Tibial artery (tissue), 4 donors: ENCODE results near the gene CBL.

Source experiments
- DNase-seq, 2 donors: peaks; one replicate each; pipeline ENCODE4 v3.0.0-alpha.2; 2019
- H3K27ac ChIP-seq, 2 donors: fragments of 200-600 bp; sonication (generic) in 1 of 2; 1 replicate in 1 of 2; 2 replicates in 1 of 2; pipeline ENCODE4 v1.5.1; 2018 to 2019; ENCODE audit warnings: mild to moderate bottlenecking in 1 of 2
- H3K27me3 ChIP-seq, 2 donors: fragments of 200-600 bp; sonication (generic) in 1 of 2; one replicate each; pipeline versions ENCODE4 v1.5.1 to v1.6.0; 2016 to 2019
- H3K36me3 ChIP-seq, 3 donors: fragments of 200-600 bp; sonication (generic) in 2 of 3; one replicate each; pipeline ENCODE4 v1.5.1; 2016 to 2019; ENCODE audit warnings: mild to moderate bottlenecking in 2 of 3
- H3K4me1 ChIP-seq, 4 donors: fragments of 200-600 bp; sonication (generic) in 2 of 4; 1 replicate in 3 of 4; 2 replicates in 1 of 4; pipeline ENCODE4 v1.5.1; 2016 to 2019
- H3K4me3 ChIP-seq, 2 donors: fragments of 200-600 bp; sonication (generic) in 1 of 2; 1 replicate in 1 of 2; 2 replicates in 1 of 2; pipeline ENCODE4 v1.5.1; 2018 to 2019; ENCODE audit warnings: mild to moderate bottlenecking in 2 of 2
- H3K9me3 ChIP-seq, 3 donors: fragments of 200-600 bp; sonication (generic) in 1 of 3; one replicate each; pipeline ENCODE4 v1.5.1; 2016 to 2019
- intact Hi-C: fragments of 100-400 bp; cut with DNase I; formaldehyde crosslinking; loops from one replicate; pipeline ENCODE4 v1.15.0; 2023; ENCODE audit warnings: low total_unique reads
- TF ChIP-seq, protein P1 (sequence below), 2 experiments: fragments of 200-600 bp in 1 of 2; fragments of 450-650 bp in 1 of 2; IDR thresholded peaks; one replicate each; pipeline ENCODE4 v1.5.1; 2017 to 2019; ENCODE audit warnings: antibody characterized with exemption in 2 of 2, mild to moderate bottlenecking in 1 of 2, moderate library complexity in 1 of 2

The CBL gene

DNA sequence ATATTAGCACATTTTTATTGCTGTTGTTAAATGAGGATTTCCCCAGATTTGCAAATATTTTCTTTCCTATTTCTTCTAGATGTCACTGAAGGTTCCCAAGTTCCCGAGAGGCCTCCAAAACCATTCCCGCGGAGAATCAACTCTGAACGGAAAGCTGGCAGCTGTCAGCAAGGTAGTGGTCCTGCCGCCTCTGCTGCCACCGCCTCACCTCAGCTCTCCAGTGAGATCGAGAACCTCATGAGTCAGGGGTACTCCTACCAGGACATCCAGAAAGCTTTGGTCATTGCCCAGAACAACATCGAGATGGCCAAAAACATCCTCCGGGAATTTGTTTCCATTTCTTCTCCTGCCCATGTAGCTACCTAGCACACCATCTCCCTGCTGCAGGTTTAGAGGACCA lies 93.3 kb downstream of the CBL start:
- peaks cover 16 to 77% (median 63%) of the 10 kb centered on the region in 3 donors for H3K36me3 ChIP-seq
- H3K9me3 ChIP-seq = no peaks in the 10 kb centered on the region
- TF ChIP-seq, protein P1, sequence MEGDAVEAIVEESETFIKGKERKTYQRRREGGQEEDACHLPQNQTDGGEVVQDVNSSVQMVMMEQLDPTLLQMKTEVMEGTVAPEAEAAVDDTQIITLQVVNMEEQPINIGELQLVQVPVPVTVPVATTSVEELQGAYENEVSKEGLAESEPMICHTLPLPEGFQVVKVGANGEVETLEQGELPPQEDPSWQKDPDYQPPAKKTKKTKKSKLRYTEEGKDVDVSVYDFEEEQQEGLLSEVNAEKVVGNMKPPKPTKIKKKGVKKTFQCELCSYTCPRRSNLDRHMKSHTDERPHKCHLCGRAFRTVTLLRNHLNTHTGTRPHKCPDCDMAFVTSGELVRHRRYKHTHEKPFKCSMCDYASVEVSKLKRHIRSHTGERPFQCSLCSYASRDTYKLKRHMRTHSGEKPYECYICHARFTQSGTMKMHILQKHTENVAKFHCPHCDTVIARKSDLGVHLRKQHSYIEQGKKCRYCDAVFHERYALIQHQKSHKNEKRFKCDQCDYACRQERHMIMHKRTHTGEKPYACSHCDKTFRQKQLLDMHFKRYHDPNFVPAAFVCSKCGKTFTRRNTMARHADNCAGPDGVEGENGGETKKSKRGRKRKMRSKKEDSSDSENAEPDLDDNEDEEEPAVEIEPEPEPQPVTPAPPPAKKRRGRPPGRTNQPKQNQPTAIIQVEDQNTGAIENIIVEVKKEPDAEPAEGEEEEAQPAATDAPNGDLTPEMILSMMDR (IDR thresholded peaks at IDR 0.05) = no peak
- no peak for DNase-seq
- no peak overlapping the region for H3K4me3 ChIP-seq
- intact Hi-C loops = no loop called here
- peak overlapping the region in 1 of 2 donors; percentile 4 for H3K27ac ChIP-seq
- no peaks in the 10 kb centered on the region for H3K27me3 ChIP-seq
- peaks cover 0 to 23% (median 13%) of the 10 kb centered on the region in 4 donors for H3K4me1 ChIP-seq

DNA sequence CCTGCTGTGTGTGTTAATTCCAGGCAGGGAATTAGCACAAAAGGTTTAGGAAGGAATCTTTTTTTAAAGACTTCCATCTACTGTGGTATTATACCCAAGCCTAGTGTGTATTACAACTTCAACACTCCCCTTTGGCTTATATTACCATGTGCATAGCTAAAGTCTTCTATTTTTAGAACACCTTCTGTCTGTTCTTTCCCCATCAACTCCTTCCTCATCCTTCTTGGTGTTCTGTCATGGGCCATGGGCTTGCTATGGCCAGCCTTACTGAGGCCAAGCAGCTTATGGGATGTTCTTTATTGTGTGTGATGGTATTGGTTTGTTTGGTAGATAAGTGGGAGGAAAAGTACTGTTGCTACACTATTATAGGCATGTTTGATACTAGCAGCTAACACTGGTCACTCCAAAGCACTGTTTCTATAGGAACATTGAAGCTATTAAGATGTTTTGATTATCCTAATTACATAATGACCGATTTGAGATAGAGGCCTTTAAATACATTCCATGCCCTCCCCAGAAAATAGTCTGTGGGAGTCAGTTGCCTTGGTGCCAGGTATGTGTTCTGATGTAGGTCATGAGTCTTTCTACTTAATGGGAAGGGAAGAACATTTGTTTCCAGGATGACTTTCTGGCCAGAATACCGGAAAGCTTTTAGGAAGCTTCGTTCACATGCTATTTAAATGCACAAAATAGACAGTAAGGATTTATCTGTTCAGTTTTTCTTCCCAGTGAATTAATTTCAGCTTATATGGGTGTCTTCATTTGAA lies 94.2 kb downstream of the CBL start:
- no peak for DNase-seq
- TF ChIP-seq, protein P1 (IDR thresholded peaks at IDR 0.05) = no peak
- Histone ChIP-seq H3K36me3 (peaks cover 16 to 77% (median 63%) of the 10 kb centered on the region in 3 donors), H3K4me1 (peaks cover 0 to 32% (median 20%) of the 10 kb centered on the region in 4 donors), H3K27ac (no peak overlapping the region), H3K27me3 (no peaks in the 10 kb centered on the region), H3K9me3 (no peaks in the 10 kb centered on the region), H3K4me3 (no peak overlapping the region)
- intact Hi-C loops = no loop called here

DNA sequence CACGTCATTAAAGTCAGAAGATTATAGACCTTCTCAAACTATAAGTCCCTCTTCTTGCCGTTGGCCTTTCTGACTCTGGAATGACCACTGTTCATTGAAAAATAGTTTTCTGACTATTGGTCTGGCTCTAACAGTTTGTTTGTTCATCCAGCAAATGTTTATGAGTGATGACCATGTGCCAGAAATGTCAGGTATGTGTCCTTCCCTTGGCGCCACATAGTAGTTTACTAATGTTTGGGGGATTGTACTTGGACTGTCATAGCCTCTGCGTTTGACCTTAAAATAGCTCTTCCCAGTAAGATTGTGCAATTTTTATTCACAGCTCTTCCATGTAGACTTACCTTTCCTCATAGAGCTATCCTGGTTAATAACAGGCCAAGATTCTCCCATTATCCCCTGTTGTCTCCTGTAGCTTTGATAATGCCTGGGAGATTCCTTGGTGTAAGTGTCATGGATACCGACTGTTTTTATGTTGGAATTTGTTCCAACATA lies 97.1 kb downstream of the CBL start:
- TF ChIP-seq, protein P1 (IDR thresholded peaks at IDR 0.05) = no peak
- no peaks in the 10 kb centered on the region for H3K9me3 ChIP-seq
- H3K27ac ChIP-seq = peak overlapping the region in 1 of 2 donors; percentile 99
- no peak for DNase-seq
- H3K4me1 ChIP-seq = peaks cover 0 to 53% (median 35%) of the 10 kb centered on the region in 4 donors
- no peak overlapping the region for H3K4me3 ChIP-seq
- peaks cover 22 to 64% (median 49%) of the 10 kb centered on the region in 3 donors for H3K36me3 ChIP-seq
- intact Hi-C loops = no loop called here
- no peaks in the 10 kb centered on the region for H3K27me3 ChIP-seq

DNA sequence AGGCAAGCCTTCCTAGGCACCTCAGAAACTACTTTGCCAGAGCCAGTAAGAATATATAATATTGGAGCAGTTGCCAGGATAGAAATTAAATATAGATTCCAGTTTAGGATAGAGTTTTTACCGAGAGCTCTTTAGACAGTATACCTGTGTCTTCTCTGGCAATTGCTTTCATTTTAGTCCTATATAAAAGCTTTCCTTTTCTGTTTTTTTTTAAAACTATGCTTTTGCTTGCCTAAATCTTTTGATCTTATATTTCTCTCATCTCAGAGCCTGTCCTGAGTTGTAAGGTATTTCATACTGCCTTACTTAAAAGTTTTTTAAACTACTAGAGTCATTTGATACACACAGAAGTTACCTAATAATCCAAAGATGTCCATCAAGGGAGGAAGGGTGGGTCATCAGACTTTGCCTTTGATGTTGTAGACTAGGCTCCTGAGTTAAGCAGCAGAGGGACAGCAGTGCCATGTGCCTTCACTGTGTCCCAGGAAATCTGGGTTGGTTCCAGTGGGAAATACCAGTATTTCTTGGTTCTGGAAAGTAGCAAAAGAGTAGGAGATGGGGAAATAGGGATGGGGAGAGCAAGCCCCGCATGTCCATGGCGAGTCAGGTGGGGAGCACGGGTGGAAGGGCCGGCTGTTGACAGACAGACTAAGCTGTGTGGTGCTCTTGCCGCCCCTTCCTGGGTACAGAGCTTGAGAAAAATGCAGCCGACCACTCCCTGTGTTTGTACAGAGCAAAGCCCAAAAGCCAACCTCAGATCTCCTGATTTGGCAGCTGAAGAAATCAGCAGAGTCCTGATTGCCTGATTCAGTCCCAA lies 99.6 kb downstream of the CBL start:
- intact Hi-C loops = no loop called here
- DNase-seq = no peak
- peak overlapping the region; percentile 99 for H3K27ac ChIP-seq
- peaks cover 40 to 64% (median 49%) of the 10 kb centered on the region in 3 donors for H3K36me3 ChIP-seq
- peak overlapping the region; percentile 26 to 34 for H3K4me3 ChIP-seq
- peaks cover 0 to 62% (median 44%) of the 10 kb centered on the region in 4 donors for H3K4me1 ChIP-seq
- TF ChIP-seq, protein P1 (IDR thresholded peaks at IDR 0.05) = no peak
- no peaks in the 10 kb centered on the region for H3K9me3 ChIP-seq
- H3K27me3 ChIP-seq = no peaks in the 10 kb centered on the region

DNA sequence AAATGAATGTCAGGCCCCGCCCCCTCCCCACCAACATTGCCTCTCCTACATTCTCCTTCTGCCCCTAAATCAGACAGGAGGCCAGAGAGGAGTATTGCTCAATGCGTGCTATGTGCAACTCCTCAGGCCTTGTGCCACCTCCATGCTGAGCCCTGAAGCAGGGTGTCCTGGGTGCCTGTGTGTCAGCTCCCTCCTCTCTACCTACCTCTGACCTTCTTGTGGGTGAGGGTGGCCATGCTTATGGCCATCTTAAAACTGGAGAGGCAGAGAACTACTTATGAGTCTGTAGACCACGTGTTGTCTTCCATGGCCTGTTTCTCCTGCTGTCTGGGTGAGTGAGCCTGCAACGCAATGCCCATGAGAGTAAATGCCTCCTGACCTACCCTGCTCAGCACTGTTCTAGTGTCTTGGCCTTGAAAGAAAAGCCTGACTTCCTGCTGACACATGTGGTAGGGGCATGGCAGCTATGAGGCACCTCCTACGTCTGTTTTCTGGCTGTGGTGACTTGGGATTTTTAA lies 100.3 kb downstream of the CBL start:
- Histone ChIP-seq H3K4me3 (peak overlapping the region in 1 of 2 donors; percentile 34), H3K36me3 (peaks cover 46 to 64% (median 50%) of the 10 kb centered on the region in 3 donors), H3K27me3 (no peaks in the 10 kb centered on the region), H3K9me3 (no peaks in the 10 kb centered on the region), H3K27ac (peak overlapping the region; percentile 99), H3K4me1 (peaks cover 0 to 69% (median 51%) of the 10 kb centered on the region in 4 donors)
- DNase-seq = peak; percentile 79 to 95
- TF ChIP-seq, protein P1 (IDR thresholded peaks at IDR 0.05) = no peak
- intact Hi-C loops = no loop called here
